H9 (cell line): Measurements from ENCODE around the gene NOS3. TPM values are rescaled to one million over a fixed set of nuclear protein-coding genes. Genes with fewer than 3 reads are reported as not detected.

Source experiments
- DNase-seq: peaks from one replicate; pipeline ENCODE4 v3.0.0-alpha.2; 2017
- H2AFZ ChIP-seq: one replicate; pipeline ENCODE4 v1.6.1; 2013; ENCODE audit warnings: mild to moderate bottlenecking, low read length, control low read depth, moderate library complexity
- H2AK5ac ChIP-seq: 2 replicates; pipeline ENCODE4 v1.6.1; 2013; ENCODE audit warnings: low read length, control low read depth, mixed read lengths; ENCODE audit not compliant: insufficient read length
- H2BK120ac ChIP-seq: one replicate; pipeline ENCODE4 v1.6.1; 2013; ENCODE audit warnings: low read depth, mild to moderate bottlenecking, low read length, control low read depth, inconsistent platforms; ENCODE audit not compliant: poor library complexity, severe bottlenecking
- H2BK12ac ChIP-seq: 2 replicates; pipeline ENCODE4 v1.6.1; 2013; ENCODE audit warnings: low read length, control low read depth, mixed read lengths, low read depth; ENCODE audit not compliant: insufficient read length
- H2BK15ac ChIP-seq: 2 replicates; pipeline ENCODE4 v1.6.1; 2013; ENCODE audit warnings: low read depth, low read length, control low read depth
- H2BK20ac ChIP-seq: one replicate; pipeline ENCODE4 v1.6.1; 2013; ENCODE audit warnings: low read depth, mild to moderate bottlenecking, low read length, control low read depth, inconsistent platforms; ENCODE audit not compliant: poor library complexity, severe bottlenecking
- H2BK5ac ChIP-seq: 2 replicates; pipeline ENCODE4 v1.6.1; 2013; ENCODE audit warnings: low read length, control low read depth, mixed read lengths; ENCODE audit not compliant: insufficient read length
- H3K14ac ChIP-seq: 2 replicates; pipeline ENCODE4 v1.6.1; 2013; ENCODE audit warnings: low read length, control low read depth; ENCODE audit not compliant: insufficient read depth
- H3K18ac ChIP-seq: 2 replicates; pipeline ENCODE4 v1.6.1; 2013; ENCODE audit warnings: low read depth, mild to moderate bottlenecking, mixed read lengths, low read length, control low read depth; ENCODE audit not compliant: insufficient read length
- H3K23ac ChIP-seq: 2 replicates; pipeline ENCODE4 v1.6.1; 2013; ENCODE audit warnings: low read length, control low read depth, mixed read lengths, low read depth; ENCODE audit not compliant: insufficient read length
- H3K23me2 ChIP-seq: 2 replicates; pipeline ENCODE4 v1.6.1; 2013; ENCODE audit warnings: low read depth, mild to moderate bottlenecking, mixed read lengths, low read length, control low read depth; ENCODE audit not compliant: insufficient read length, poor library complexity, severe bottlenecking
- H3K27ac ChIP-seq: 2 replicates; pipeline ENCODE4 v1.5.1; 2013; ENCODE audit warnings: low read length, control low read depth, mixed read lengths, low read depth; ENCODE audit not compliant: insufficient read length
- H3K27me3 ChIP-seq: 2 replicates; pipeline ENCODE4 v1.6.1; 2013; ENCODE audit warnings: low read length, control low read depth, inconsistent platforms; ENCODE audit not compliant: insufficient read depth
- H3K4ac ChIP-seq: 2 replicates; pipeline ENCODE4 v1.6.1; 2013; ENCODE audit warnings: low read depth, mild to moderate bottlenecking, control low read depth, inconsistent platforms, low read length, moderate library complexity
- H3K4me1 ChIP-seq: 2 replicates; pipeline ENCODE4 v1.6.1; 2013; ENCODE audit warnings: low read length, control low read depth, inconsistent platforms; ENCODE audit not compliant: insufficient read depth
- H3K4me2 ChIP-seq: 2 replicates; pipeline ENCODE4 v1.6.1; 2013; ENCODE audit warnings: low read length, control low read depth, mixed read lengths; ENCODE audit not compliant: insufficient read length, insufficient read depth
- H3K56ac ChIP-seq: 2 replicates; pipeline ENCODE4 v1.6.1; 2013; ENCODE audit warnings: low read depth, mild to moderate bottlenecking, mixed read lengths, low read length, control low read depth; ENCODE audit not compliant: insufficient read length
- H3K79me1 ChIP-seq: 2 replicates; pipeline ENCODE4 v1.6.1; 2013; ENCODE audit warnings: low read depth, mild to moderate bottlenecking, moderate library complexity, low read length, control low read depth, inconsistent platforms; ENCODE audit not compliant: insufficient read depth, poor library complexity, severe bottlenecking
- H3K79me2 ChIP-seq: 2 replicates; pipeline ENCODE4 v1.6.1; 2013; ENCODE audit warnings: low read length, control low read depth, inconsistent platforms; ENCODE audit not compliant: insufficient read depth
- H3K9ac ChIP-seq: 2 replicates; pipeline ENCODE4 v1.6.1; 2013; ENCODE audit warnings: low read length, control low read depth, mixed read lengths; ENCODE audit not compliant: insufficient read length; ENCODE audit errors: extremely low read depth
- H3K9me3 ChIP-seq: one replicate; pipeline ENCODE4 v1.6.1; 2013; ENCODE audit warnings: low read depth, low read length, inconsistent platforms; ENCODE audit not compliant: control insufficient read depth
- H3T11ph ChIP-seq: one replicate; pipeline ENCODE4 v1.6.1; 2013; ENCODE audit warnings: mild to moderate bottlenecking, low read length, control low read depth, inconsistent platforms
- H4K20me1 ChIP-seq: one replicate; pipeline ENCODE4 v1.6.1; 2013; ENCODE audit not compliant: control insufficient read depth, insufficient read length, insufficient read depth
- H4K5ac ChIP-seq: 2 replicates; pipeline ENCODE4 v1.6.1; 2013; ENCODE audit warnings: low read depth, mild to moderate bottlenecking, mixed read lengths, low read length, control low read depth; ENCODE audit not compliant: insufficient read length
- H4K8ac ChIP-seq: replicated peaks from 2 replicates; pipeline ENCODE4 v1.6.1; 2013; ENCODE audit warnings: low read length, control low read depth, mixed read lengths, low read depth; ENCODE audit not compliant: insufficient read length
- H4K91ac ChIP-seq: 2 replicates; pipeline ENCODE4 v1.6.1; 2013; ENCODE audit warnings: low read depth, mild to moderate bottlenecking, moderate library complexity, mixed read lengths, low read length, control low read depth; ENCODE audit not compliant: insufficient read length
- H3K27ac Mint-ChIP-seq, 3 experiments: 2 replicates in 2 of 3; 3 replicates in 1 of 3; pipeline ENCODE4 v1.8.0; 2020 to 2021; ENCODE audit warnings: mixed read lengths in 3 of 3, mild to moderate bottlenecking in 1 of 3, moderate library complexity in 1 of 3
- H3K27me3 Mint-ChIP-seq: 2 replicates; pipeline ENCODE4 v1.8.0; 2021; ENCODE audit warnings: low read depth, mild to moderate bottlenecking, moderate library complexity, mixed read lengths
- H3K36me3 Mint-ChIP-seq, 3 experiments: 2 replicates in 2 of 3; 3 replicates in 1 of 3; pipeline ENCODE4 v1.8.0; 2020 to 2021; ENCODE audit warnings: low read depth in 3 of 3, mixed read lengths in 3 of 3; ENCODE audit not compliant: insufficient read depth in 1 of 3
- H3K4me1 Mint-ChIP-seq, 2 experiments: 2 replicates each; pipeline ENCODE4 v1.8.0; 2020; ENCODE audit warnings: mixed read lengths in 2 of 2
- H3K4me3 Mint-ChIP-seq, 2 experiments: 2 replicates in 1 of 2; 3 replicates in 1 of 2; pipeline ENCODE4 v1.8.0; 2020 to 2021; ENCODE audit warnings: mild to moderate bottlenecking in 2 of 2, mixed read lengths in 2 of 2, moderate library complexity in 1 of 2
- H3K9me3 Mint-ChIP-seq, 2 experiments: 2 replicates in 1 of 2; 3 replicates in 1 of 2; pipeline ENCODE4 v1.8.0; 2020; ENCODE audit warnings: mild to moderate bottlenecking in 2 of 2, mixed read lengths in 2 of 2, moderate library complexity in 1 of 2
- WGBS: extraction: QIAGEN DNeasy Blood & Tissue Kit; methylation state at CpG from one replicate; pipeline ENCODE4 v1.1.7; 2013; ENCODE audit warnings: missing lambda C conversion rate, low lambda C conversion rate, mixed read lengths; ENCODE audit not compliant: insufficient read length; ENCODE audit errors: extremely low coverage; 5-methylcytosine and 5-hydroxymethylcytosine counted together
- total RNA-seq: library from RNA; stranded (reverse); gene quantifications from 2 replicates; pipeline ENCODE4 v1.2.1, GENCODE V29; 2021
- TF ChIP-seq, protein P1 (sequence below): fragments of 200-600 bp; sonication (generic); conservative IDR thresholded peaks from 3 replicates; pipeline ENCODE4 v1.8.0; 2021; ENCODE audit warnings: antibody characterized with exemption, mild to moderate bottlenecking

Gene NOS3
- total RNA-seq, 1 experiment from 2014 or later: 4.5 TPM

- Histone ChIP-seq H3K9ac (no peak overlapping the region), H4K20me1 (no peaks in the 10 kb centered on the region), H3K23me2 (no peaks in the 10 kb centered on the region), H4K91ac (no peak overlapping the region), H2BK12ac (no peak overlapping the region), H3K23ac (no peak overlapping the region), H3K27ac (no peak overlapping the region), H2BK120ac (no peak overlapping the region), H3K79me1 (no peaks in the 10 kb centered on the region), H4K8ac (no peak overlapping the region), H3K14ac (no peak overlapping the region), H2BK5ac (no peak overlapping the region), H3K56ac (no peak overlapping the region), H2BK15ac (no peak overlapping the region), H3K9me3 (no peaks in the 10 kb centered on the region), H3K79me2 (no peaks in the 10 kb centered on the region), H4K5ac (no peak overlapping the region), H3K18ac (no peak overlapping the region), H3K4me1 (no peaks in the 10 kb centered on the region), H2AK5ac (no peak overlapping the region), H2AFZ (no peak overlapping the region), H3K4ac (no peak overlapping the region), H3K4me2 (no peak overlapping the region), H3T11ph (no peak overlapping the region), H3K27me3 (no peaks in the 10 kb centered on the region), H2BK20ac (no peak overlapping the region)
- no peak for DNase-seq
- TF ChIP-seq, protein P1, sequence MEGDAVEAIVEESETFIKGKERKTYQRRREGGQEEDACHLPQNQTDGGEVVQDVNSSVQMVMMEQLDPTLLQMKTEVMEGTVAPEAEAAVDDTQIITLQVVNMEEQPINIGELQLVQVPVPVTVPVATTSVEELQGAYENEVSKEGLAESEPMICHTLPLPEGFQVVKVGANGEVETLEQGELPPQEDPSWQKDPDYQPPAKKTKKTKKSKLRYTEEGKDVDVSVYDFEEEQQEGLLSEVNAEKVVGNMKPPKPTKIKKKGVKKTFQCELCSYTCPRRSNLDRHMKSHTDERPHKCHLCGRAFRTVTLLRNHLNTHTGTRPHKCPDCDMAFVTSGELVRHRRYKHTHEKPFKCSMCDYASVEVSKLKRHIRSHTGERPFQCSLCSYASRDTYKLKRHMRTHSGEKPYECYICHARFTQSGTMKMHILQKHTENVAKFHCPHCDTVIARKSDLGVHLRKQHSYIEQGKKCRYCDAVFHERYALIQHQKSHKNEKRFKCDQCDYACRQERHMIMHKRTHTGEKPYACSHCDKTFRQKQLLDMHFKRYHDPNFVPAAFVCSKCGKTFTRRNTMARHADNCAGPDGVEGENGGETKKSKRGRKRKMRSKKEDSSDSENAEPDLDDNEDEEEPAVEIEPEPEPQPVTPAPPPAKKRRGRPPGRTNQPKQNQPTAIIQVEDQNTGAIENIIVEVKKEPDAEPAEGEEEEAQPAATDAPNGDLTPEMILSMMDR: no peak
- Mint-ChIP-seq H3K27ac (peak overlapping the region in 1 of 3 experiments; percentile 85; a peak in 1 of 7 replicates), H3K9me3 (no peaks in the 10 kb centered on the region; a peak in 1 of 5 replicates), H3K36me3 (no peaks in the 10 kb centered on the region; a peak in 1 of 7 replicates), H3K4me1 (peaks cover 2% of the 10 kb centered on the region in 2 experiments; a peak in 1 of 4 replicates), H3K4me3 (no peak overlapping the region), H3K27me3 (peaks cover 23% of the 10 kb centered on the region)
- WGBS: no CpG with 5 or more reads among the region's 20 CpGs
These were observed 53.1 kb downstream of the NOS3 start for GRCh38 chr7:151043959-151044358.
